ENCODE measurements around the gene CTU2. TPM values are rescaled to one million over a fixed set of nuclear protein-coding genes. Genes with fewer than 3 reads are reported as not detected.

The CTU2 gene
- total and polyA plus RNA-seq, 2 of the 4 experiments (the other 2 are of a cell fraction): 12.9 to 18.4 TPM

- no peak overlapping the region for H2BK5ac ChIP-seq (ENCODE audit: low read depth, low read length, poor library complexity, severe bottlenecking)
- H3K4me2 ChIP-seq (ENCODE audit: low read depth, low read length): no peak overlapping the region
- no peak overlapping the region for H3K23ac ChIP-seq (ENCODE audit: low read depth, low read length)
- H4K91ac ChIP-seq (ENCODE audit: insufficient read depth, low read depth, low read length): no peak overlapping the region
- H3K9ac ChIP-seq (ENCODE audit: low read depth, low read length): no peak overlapping the region
- CTCF ChIA-PET: no interaction called here
- H3K4me1 ChIP-seq (ENCODE audit: control insufficient read depth, insufficient read depth, low read length): no peaks in the 10 kb centered on the region
- H4K20me1 ChIP-seq (ENCODE audit: insufficient read depth, low read length): peaks cover 54% of the 10 kb centered on the region
- H2BK15ac ChIP-seq (ENCODE audit: low read depth, low read length): no peak overlapping the region
- peaks cover 33% of the 10 kb centered on the region for H3K36me3 ChIP-seq (ENCODE audit: control insufficient read depth, insufficient read depth, low read length)
- no peak overlapping the region for H2BK20ac ChIP-seq (ENCODE audit: low read depth, low read length)
- no peak for TF ChIP-seq CHD1 (IDR thresholded peaks at IDR 0.05; ENCODE audit: low read depth, low read length)
- no peak for TF ChIP-seq FOS (IDR thresholded peaks at IDR 0.05; ENCODE audit: low read depth, low read length)
- TF ChIP-seq MAFK (IDR thresholded peaks at IDR 0.05; ENCODE audit: low read depth, low read length): no peak
- TF ChIP-seq, protein P1, sequence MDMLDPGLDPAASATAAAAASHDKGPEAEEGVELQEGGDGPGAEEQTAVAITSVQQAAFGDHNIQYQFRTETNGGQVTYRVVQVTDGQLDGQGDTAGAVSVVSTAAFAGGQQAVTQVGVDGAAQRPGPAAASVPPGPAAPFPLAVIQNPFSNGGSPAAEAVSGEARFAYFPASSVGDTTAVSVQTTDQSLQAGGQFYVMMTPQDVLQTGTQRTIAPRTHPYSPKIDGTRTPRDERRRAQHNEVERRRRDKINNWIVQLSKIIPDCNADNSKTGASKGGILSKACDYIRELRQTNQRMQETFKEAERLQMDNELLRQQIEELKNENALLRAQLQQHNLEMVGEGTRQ (IDR thresholded peaks at IDR 0.05; ENCODE audit: low read depth, low read length): no peak
- TF ChIP-seq, protein P2, sequence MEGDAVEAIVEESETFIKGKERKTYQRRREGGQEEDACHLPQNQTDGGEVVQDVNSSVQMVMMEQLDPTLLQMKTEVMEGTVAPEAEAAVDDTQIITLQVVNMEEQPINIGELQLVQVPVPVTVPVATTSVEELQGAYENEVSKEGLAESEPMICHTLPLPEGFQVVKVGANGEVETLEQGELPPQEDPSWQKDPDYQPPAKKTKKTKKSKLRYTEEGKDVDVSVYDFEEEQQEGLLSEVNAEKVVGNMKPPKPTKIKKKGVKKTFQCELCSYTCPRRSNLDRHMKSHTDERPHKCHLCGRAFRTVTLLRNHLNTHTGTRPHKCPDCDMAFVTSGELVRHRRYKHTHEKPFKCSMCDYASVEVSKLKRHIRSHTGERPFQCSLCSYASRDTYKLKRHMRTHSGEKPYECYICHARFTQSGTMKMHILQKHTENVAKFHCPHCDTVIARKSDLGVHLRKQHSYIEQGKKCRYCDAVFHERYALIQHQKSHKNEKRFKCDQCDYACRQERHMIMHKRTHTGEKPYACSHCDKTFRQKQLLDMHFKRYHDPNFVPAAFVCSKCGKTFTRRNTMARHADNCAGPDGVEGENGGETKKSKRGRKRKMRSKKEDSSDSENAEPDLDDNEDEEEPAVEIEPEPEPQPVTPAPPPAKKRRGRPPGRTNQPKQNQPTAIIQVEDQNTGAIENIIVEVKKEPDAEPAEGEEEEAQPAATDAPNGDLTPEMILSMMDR (conservative IDR thresholded peaks at IDR 0.05; ENCODE audit: low read depth, low read length): no peak
- no peak for TF ChIP-seq MAZ (IDR thresholded peaks at IDR 0.05; ENCODE audit: borderline replicate concordance, low read depth, low read length)
- no peak for TF ChIP-seq RFX5 (IDR thresholded peaks at IDR 0.05; ENCODE audit: low read depth, low read length)
- no peak for TF ChIP-seq RAD21 (IDR thresholded peaks at IDR 0.05; ENCODE audit: low read length)
- TF ChIP-seq POLR2A (IDR thresholded peaks at IDR 0.05; ENCODE audit: low read depth, low read length): no peak
- TF ChIP-seq ELK1 (IDR thresholded peaks at IDR 0.05; ENCODE audit: borderline replicate concordance, low read depth, low read length): no peak
- no peak for TF ChIP-seq BHLHE40 (IDR thresholded peaks at IDR 0.05; ENCODE audit: low read depth, low read length)
- no peak overlapping the region for H2AFZ ChIP-seq (replicated peaks; ENCODE audit: low read length, poor library complexity)
- POLR2A ChIA-PET (ENCODE audit: unreplicated experiment): no interaction called here
- H4K5ac ChIP-seq (ENCODE audit: low read depth, low read length): no peak overlapping the region
- BruUV-seq (replicated peaks): no TSS peak
- H3K4ac ChIP-seq (ENCODE audit: low read depth, low read length): no peak overlapping the region
- no peaks in the 10 kb centered on the region for H3K9me1 ChIP-seq (ENCODE audit: insufficient read depth, low read length)
- ATAC-seq (ENCODE audit: low read depth) (no peak), DNase-seq (no peak)
- H3K4me3 ChIP-seq (ENCODE audit: insufficient read depth, low read depth, low read length): no peak overlapping the region
- H3K27me3 ChIP-seq (ENCODE audit: control insufficient read depth, insufficient read depth, low read length): no peaks in the 10 kb centered on the region
- H3K14ac ChIP-seq (replicated peaks; ENCODE audit: low read depth, low read length): no peak overlapping the region
- H2BK120ac ChIP-seq (ENCODE audit: low read depth, low read length): no peak overlapping the region
- no peaks in the 10 kb centered on the region for H3K9me3 ChIP-seq (ENCODE audit: control insufficient read depth, insufficient read depth, low read length)
- no peak overlapping the region for H3K27ac ChIP-seq (ENCODE audit: insufficient read depth, low read length)
- WGBS, 2 experiments (ENCODE audit: extremely low coverage in 2 of 2, insufficient read length in 1 of 2): 100% methylated on average over 4 of the region's 17 CpGs; no CpG with 5 or more reads in 1 of the 2 experiments
- H3K79me1 ChIP-seq (ENCODE audit: low read depth in 1 of 2, low read length in 2 of 2): peaks cover 13 to 63% of the 10 kb centered on the region in 2 experiments
- no peak overlapping the region for H3K56ac ChIP-seq (ENCODE audit: extremely low read depth, insufficient read depth, low read length)
- no peak overlapping the region for H3K18ac ChIP-seq (ENCODE audit: low read depth, low read length)
- no peak overlapping the region for H4K8ac ChIP-seq (ENCODE audit: low read depth in 2 of 2, low read length in 2 of 2)
- intact Hi-C loops (cut with micrococcal nuclease): no loop called here
- in situ Hi-C loops (cut with MboI; ENCODE audit: low sequenced_read_pairs): loop anchor here (10.0 kb wide), 1 partner anchor 423 kb away; no protein-coding TSS in a partner anchor
- H2AK9ac ChIP-seq (replicated peaks; ENCODE audit: low read depth, low read length, poor library complexity): no peak overlapping the region
- H2AK5ac ChIP-seq (ENCODE audit: low read depth, low read length): no peak overlapping the region
- dilution Hi-C loops (cut with HindIII; ENCODE audit: low sequenced_read_pairs, unreplicated experiment): no loop called here
Observed at GRCh38 chr16:88741368-88741767, 35.1 kb downstream of the CTU2 start.

All from IMR-90 (cell line).